GM08714 (cell line): Measurements from ENCODE around the gene SNX18.

Source experiments
- H3K4me3 ChIP-seq: fragments of 200-500 bp; sonication (Bioruptor generic); 2 replicates; pipeline ENCODE4 v1.5.1; 2014; ENCODE audit warnings: mild to moderate bottlenecking, low read length, inconsistent platforms
- ZNF274 ChIP-seq: IDR thresholded peaks from 2 replicates; pipeline ENCODE4 v1.6.1; 2012; ENCODE audit warnings: mild to moderate bottlenecking, low read depth, low read length

The SNX18 gene

GRCh38 chr5:54514841-54515432 lies 2.6 kb upstream of the SNX18 start:
- no peak overlapping the region for H3K4me3 ChIP-seq
- no peak for TF ChIP-seq ZNF274

GRCh38 chr5:54515634-54516033 lies 1.9 kb upstream of the SNX18 start:
- no peak overlapping the region for H3K4me3 ChIP-seq
- TF ChIP-seq ZNF274 = no peak

DNA sequence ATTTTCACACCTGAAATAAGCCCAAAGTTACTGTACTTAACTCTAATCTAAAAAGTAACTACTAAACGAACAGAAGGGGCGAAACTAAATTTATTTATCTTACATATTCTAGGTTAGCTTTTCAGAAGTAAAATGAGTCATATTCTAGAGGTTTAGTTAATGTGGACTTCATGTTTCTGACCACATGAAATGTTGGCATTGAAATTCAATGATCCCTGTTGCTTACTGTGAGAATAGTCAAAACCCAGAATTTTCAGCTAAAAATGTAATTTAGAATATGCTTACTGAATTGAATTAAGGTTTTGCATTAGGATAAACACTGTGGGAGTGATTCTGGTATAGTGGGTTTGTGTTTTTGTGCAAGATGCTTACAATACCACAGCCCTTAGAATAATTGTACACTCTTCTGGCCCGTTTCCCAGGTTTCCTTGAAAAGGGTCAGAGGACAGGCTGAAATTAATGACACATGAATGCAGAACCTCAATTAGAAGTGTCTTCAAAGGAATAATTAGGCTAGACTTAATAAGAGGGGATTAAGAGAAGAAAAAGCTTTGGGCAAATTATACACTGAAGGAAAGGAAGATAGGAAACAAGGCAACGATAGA lies 1.4 kb upstream of the SNX18 start:
- H3K4me3 ChIP-seq = no peak overlapping the region
- TF ChIP-seq ZNF274 = no peak

- no peak for TF ChIP-seq ZNF274
- H3K4me3 ChIP-seq = no peak overlapping the region
Observed at GRCh38 chr5:54517174-54517511, 416 bp upstream of the SNX18 start.

DNA sequence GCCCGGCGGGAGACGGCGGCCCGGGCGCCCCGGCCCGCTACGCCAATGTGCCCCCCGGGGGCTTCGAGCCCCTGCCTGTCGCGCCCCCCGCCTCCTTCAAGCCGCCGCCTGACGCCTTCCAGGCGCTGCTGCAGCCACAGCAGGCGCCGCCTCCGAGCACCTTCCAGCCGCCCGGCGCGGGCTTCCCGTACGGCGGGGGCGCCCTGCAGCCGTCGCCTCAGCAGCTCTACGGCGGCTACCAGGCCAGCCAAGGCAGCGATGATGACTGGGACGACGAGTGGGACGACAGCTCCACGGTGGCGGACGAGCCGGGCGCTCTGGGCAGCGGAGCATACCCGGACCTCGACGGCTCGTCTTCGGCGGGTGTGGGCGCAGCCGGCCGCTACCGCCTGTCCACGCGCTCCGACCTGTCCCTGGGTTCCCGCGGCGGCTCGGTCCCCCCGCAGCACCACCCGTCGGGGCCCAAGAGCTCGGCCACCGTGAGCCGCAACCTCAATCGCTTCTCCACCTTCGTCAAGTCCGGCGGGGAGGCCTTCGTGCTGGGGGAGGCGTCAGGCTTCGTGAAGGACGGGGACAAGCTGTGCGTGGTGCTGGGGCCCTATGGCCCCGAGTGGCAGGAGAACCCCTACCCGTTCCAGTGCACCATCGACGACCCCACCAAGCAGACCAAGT lies 723 bp downstream of the SNX18 start:
- H3K4me3 ChIP-seq = peak overlapping the region; percentile 86
- no peak for TF ChIP-seq ZNF274

- H3K4me3 ChIP-seq = no peak overlapping the region
Observed at GRCh38 chr5:54518818-54519508, 1.4 kb downstream of the SNX18 start.

DNA sequence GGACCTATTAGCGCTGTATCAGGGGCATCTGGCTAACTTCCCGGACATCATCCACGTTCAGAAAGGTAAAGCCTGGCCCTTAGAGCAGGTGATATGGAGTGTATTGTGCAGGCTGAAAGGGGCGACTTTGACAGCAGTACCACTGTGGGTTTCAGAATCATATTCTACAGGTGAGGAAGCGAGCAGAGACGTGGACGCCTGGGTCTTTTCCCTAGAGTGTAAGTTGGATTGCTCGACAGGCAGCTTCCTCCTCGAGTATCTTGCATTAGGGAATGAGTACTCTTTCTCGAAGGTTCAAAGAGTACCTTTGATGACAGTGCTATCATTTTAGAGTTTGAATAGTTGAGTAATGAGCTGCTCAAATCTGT lies 1.9 kb downstream of the SNX18 start:
- no peak for TF ChIP-seq ZNF274
- no peak overlapping the region for H3K4me3 ChIP-seq

More at GRCh38 chr5:54518818-54519508, 1.4 kb downstream of the SNX18 start:
- TF ChIP-seq ZNF274 = no peak

- no peak overlapping the region; the same call in 1 of the 2 replicates for H3K4me3 ChIP-seq
- TF ChIP-seq ZNF274 = no peak
Observed at GRCh38 chr5:54520438-54520846, 2.9 kb downstream of the SNX18 start.

DNA sequence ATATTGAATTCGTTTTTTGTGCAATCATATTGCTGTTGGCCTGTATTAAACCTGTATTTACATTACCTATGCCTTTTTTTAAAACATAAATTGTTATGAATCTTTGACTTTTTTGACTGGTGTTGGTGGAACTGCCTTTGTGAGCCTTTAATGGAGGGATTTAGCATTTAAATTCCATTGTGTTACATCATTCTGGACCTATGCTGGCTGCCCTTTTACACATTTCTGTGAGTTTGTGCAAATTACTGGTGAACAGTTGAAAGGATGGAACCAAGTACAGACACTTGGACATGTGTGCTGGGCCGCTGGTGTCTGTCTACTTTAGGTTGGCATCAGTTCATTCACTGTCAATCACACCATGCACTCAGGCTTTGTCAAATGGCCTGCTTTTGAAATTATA lies 3.4 kb downstream of the SNX18 start:
- no peak for TF ChIP-seq ZNF274
- no peak overlapping the region; the same call in 1 of the 2 replicates for H3K4me3 ChIP-seq

DNA sequence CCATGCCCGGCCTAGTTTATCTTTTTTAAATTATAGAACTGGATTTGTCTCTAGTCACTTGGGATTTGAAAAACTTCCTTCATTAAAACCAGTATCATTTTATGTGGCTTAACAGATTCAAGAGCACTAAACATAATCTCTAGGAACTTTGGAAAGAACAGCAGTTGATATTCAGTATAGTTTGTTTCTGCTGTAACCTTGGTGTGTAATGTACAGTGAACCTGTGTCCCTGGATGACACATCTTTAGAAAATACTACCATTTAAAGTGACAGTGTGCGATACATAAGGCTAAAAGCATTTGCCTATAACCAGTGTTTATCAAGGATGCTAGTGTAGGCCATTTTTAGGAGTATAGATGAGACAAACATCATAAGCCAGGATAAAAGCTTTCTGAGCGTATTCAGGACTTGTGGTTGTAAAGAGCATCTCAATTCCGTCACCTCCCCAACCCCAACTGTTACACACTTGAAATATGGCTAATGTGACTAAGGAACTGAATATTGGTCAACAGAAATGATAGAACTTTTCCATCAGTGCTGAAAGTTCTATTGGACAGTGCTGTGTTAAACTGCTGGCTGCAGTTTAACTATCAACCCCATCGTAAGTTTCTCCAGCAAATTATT lies 4.4 kb downstream of the SNX18 start:
- H3K4me3 ChIP-seq = no peak overlapping the region
- TF ChIP-seq ZNF274 = no peak

DNA sequence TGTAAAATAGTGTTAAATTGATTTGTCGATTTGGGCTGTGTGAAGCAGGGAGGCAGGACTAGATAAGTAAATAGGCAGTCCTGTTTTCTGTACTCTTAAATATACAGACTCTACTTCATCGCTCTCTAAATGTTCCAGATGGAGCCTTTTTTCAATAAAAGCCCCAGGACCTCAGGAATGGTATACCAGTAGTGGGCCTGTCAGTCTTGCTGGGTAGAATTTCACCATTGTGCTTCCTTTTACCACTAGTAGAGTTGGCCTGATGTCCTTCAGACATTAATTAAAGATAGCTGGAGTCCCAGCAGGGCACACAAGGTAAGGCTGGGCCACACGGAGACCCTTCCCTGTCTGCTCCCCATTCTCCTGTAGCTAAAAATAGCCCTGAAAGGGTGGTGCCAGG lies 6.0 kb downstream of the SNX18 start:
- H3K4me3 ChIP-seq = no peak overlapping the region
- no peak for TF ChIP-seq ZNF274

DNA sequence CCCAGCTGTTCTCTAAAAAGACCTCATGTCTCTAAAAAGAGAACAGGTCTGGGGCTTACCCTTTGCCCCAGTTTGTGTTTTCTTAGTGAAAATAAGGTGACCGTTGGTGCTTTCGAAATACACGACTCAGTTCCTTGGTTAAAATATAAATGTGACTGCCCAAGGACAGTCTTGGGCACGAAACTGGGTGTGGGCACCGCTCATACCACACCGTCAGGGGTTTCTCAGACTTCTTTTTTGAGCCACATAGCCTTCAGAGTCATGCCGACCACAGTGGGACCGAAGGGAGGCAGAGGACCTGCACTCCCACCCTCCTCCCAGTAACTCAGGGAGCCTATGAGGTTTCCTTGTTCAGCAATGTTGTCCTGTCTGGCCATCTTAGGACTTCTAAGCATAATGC lies 6.5 kb downstream of the SNX18 start:
- H3K4me3 ChIP-seq = no peak overlapping the region
- TF ChIP-seq ZNF274 = no peak

DNA sequence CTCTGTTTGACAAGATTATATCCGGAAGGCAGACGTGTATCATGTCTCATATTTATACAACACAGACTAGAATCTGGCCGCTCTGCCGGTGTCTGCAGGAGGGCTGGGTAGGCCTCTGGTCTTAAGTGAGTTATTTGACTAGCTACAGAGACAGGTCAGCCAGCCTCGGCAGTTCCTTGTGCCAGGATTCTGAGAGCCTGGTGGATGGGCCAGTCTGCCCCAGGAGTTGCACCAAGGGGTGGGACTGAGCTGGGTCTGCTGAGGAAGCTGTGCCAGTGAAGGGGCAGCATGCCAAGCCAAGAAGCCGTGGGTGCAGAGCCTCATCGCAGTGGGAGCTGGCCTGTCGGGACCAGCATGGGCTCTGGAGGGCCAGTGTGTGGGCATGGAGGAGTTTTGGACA lies 7.1 kb downstream of the SNX18 start:
- no peak overlapping the region for H3K4me3 ChIP-seq
- no peak for TF ChIP-seq ZNF274

GRCh38 chr5:54525261-54525660 lies 7.7 kb downstream of the SNX18 start:
- no peak for TF ChIP-seq ZNF274
- no peak overlapping the region for H3K4me3 ChIP-seq
